Measurements from ENCODE around the gene FAIM. TPM values are rescaled to one million over a fixed set of nuclear protein-coding genes. Genes with fewer than 3 reads are reported as not detected.

The FAIM gene
- total RNA-seq, 1 experiment from 2014 or later, result 11.0 TPM

- no peaks in the 10 kb centered on the region for H3K4me1 ChIP-seq (ENCODE audit: insufficient read depth, low read length)
- no peaks in the 10 kb centered on the region for H3K27me3 ChIP-seq (ENCODE audit: insufficient read depth, low read length)
- no peaks in the 10 kb centered on the region for H3K9me3 ChIP-seq (ENCODE audit: control insufficient read depth, low read depth, low read length)
- Mint-ChIP-seq H3K4me3 (no peak overlapping the region), H3K36me3 (ENCODE audit: insufficient read depth in 1 of 3, low read depth in 3 of 3) (peaks cover 5 to 22% (median 20%) of the 10 kb centered on the region in 3 experiments), H3K9me3 (peaks cover 22 to 28% of the 10 kb centered on the region in 2 experiments), H3K27ac (no peak overlapping the region), H3K27me3 (ENCODE audit: low read depth) (peaks cover 10% of the 10 kb centered on the region), H3K4me1 (peaks cover 0 to 3% of the 10 kb centered on the region in 2 experiments; a peak in 2 of 4 replicates)
- H3K56ac ChIP-seq (ENCODE audit: insufficient read length, low read depth, low read length), result no peak overlapping the region
- H3K27ac ChIP-seq (ENCODE audit: insufficient read length, low read depth, low read length), result no peak overlapping the region
- no peak overlapping the region for H2AK5ac ChIP-seq (ENCODE audit: insufficient read length, low read length)
- H2BK20ac ChIP-seq (ENCODE audit: low read depth, low read length, poor library complexity, severe bottlenecking), result no peak overlapping the region
- H3T11ph ChIP-seq (ENCODE audit: low read length), result no peak overlapping the region
- no CpG with 5 or more reads among the region's 2 CpGs for WGBS (ENCODE audit: extremely low coverage, insufficient read length, low lambda C conversion rate)
- H2AFZ ChIP-seq (ENCODE audit: low read length), result no peak overlapping the region
- no peaks in the 10 kb centered on the region for H3K23me2 ChIP-seq (ENCODE audit: insufficient read length, low read depth, low read length, poor library complexity, severe bottlenecking)
- H4K91ac ChIP-seq (ENCODE audit: insufficient read length, low read depth, low read length), result no peak overlapping the region
- no peaks in the 10 kb centered on the region for H4K20me1 ChIP-seq (ENCODE audit: control insufficient read depth, insufficient read depth, insufficient read length)
- no peak overlapping the region for H3K18ac ChIP-seq (ENCODE audit: insufficient read length, low read depth, low read length)
- DNase-seq, result no peak
- no peak overlapping the region for H2BK12ac ChIP-seq (ENCODE audit: insufficient read length, low read depth, low read length)
- no peaks in the 10 kb centered on the region for H3K79me2 ChIP-seq (ENCODE audit: insufficient read depth, low read length)
- H3K9ac ChIP-seq (ENCODE audit: extremely low read depth, insufficient read length, low read length), result no peak overlapping the region
- no peak overlapping the region for H3K23ac ChIP-seq (ENCODE audit: insufficient read length, low read depth, low read length)
- no peak overlapping the region for H3K4me2 ChIP-seq (ENCODE audit: insufficient read depth, insufficient read length, low read length)
- no peak overlapping the region for H3K14ac ChIP-seq (ENCODE audit: insufficient read depth, low read length)
- H2BK120ac ChIP-seq (ENCODE audit: low read depth, low read length, poor library complexity, severe bottlenecking), result no peak overlapping the region
- H3K79me1 ChIP-seq (ENCODE audit: insufficient read depth, low read depth, low read length, poor library complexity, severe bottlenecking), result no peaks in the 10 kb centered on the region
- no peak overlapping the region for H3K4ac ChIP-seq (ENCODE audit: low read depth, low read length)
- no peak overlapping the region for H4K5ac ChIP-seq (ENCODE audit: insufficient read length, low read depth, low read length)
- H4K8ac ChIP-seq (replicated peaks; ENCODE audit: insufficient read length, low read depth, low read length), result no peak overlapping the region
- no peak overlapping the region for H2BK5ac ChIP-seq (ENCODE audit: insufficient read length, low read length)
- TF ChIP-seq CTCF (conservative IDR thresholded peaks at IDR 0.05), result no peak
- no peak overlapping the region for H2BK15ac ChIP-seq (ENCODE audit: low read depth, low read length)
These were observed 30.1 kb downstream of the FAIM start for GRCh38 chr3:138638641-138639040.

All from H9 (cell line).